ENCODE measurements around the gene APBB1. TPM values are rescaled to one million over a fixed set of nuclear protein-coding genes. Genes with fewer than 3 reads are reported as not detected.

The APBB1 gene
- total and polyA plus RNA-seq, 2 donors (not counting 1 experiment from before 2014, with no cell fraction given): 23.4 to 32.5 TPM

DNA sequence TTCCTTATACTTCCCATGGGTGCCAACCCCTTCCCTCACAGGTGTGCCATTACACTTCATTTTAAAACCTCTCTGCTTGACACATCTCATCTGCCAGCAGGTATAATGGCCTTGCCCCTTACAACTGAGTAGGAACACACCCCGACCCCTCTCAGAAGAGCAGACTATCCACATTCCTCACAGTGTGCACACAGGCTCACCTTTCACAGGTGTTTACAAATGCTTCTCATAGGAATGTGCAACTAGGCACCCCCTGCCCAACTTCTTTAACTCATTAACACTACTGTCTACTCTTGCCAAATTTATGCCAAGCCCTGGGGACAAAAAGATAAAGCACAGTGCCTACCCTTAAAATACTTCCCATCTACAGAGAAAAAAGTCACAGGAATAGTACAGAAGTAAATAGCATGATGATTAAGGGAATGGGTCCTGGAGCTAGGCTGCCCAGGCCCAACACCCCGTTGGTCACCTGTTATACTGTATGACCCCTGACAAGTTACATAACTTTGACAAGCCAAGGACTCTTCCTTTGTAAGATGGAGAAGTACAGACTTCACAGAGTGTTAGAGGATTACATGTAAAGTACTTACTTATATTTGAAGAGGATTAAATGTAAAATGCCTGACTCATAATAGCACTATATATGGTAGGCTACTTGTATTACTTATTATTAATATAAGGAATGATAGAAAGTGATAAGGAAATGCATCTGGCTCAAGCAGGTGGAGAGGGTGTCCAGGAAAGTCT is 39.6 kb upstream of the APBB1 start:
- CTCF ChIA-PET: interaction anchor here (1.0 kb wide), 1 partner anchor 80 kb away, joined by 3 read pairs; no protein-coding TSS in a partner anchor

More for the DNA sequence above, 39.6 kb upstream of the APBB1 start:
- H3K36me3 ChIP-seq (replicated peaks in 1 of 2; ENCODE audit: control extremely low read depth in 1 of 2, control insufficient read depth in 1 of 2, extremely low read depth in 1 of 2, insufficient read depth in 2 of 2, low read length in 1 of 2): peaks cover 0 to 18% of the 10 kb centered on the region in 2 experiments
- no peak overlapping the region for H3K4me2 ChIP-seq (replicated peaks; ENCODE audit: low read depth, low read length, poor library complexity, severe bottlenecking)
- ATAC-seq (ENCODE audit: low read depth): no peak
- no peak overlapping the region for H3K9ac ChIP-seq (ENCODE audit: low read length)
- H2AFZ ChIP-seq (ENCODE audit: insufficient read depth, low read depth, low read length, poor library complexity, severe bottlenecking): no peak overlapping the region
- Mint-ChIP-seq H3K27me3 (no peaks in the 10 kb centered on the region), H3K4me1 (no peaks in the 10 kb centered on the region), H3K9me3 (ENCODE audit: insufficient read depth) (no peaks in the 10 kb centered on the region), H3K27ac (no peak overlapping the region), H3K4me3 (no peak overlapping the region)
- TF ChIP-seq, protein P1, sequence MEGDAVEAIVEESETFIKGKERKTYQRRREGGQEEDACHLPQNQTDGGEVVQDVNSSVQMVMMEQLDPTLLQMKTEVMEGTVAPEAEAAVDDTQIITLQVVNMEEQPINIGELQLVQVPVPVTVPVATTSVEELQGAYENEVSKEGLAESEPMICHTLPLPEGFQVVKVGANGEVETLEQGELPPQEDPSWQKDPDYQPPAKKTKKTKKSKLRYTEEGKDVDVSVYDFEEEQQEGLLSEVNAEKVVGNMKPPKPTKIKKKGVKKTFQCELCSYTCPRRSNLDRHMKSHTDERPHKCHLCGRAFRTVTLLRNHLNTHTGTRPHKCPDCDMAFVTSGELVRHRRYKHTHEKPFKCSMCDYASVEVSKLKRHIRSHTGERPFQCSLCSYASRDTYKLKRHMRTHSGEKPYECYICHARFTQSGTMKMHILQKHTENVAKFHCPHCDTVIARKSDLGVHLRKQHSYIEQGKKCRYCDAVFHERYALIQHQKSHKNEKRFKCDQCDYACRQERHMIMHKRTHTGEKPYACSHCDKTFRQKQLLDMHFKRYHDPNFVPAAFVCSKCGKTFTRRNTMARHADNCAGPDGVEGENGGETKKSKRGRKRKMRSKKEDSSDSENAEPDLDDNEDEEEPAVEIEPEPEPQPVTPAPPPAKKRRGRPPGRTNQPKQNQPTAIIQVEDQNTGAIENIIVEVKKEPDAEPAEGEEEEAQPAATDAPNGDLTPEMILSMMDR (IDR thresholded peaks at IDR 0.05): no peak
- no peak for TF ChIP-seq EZH2 (IDR thresholded peaks at IDR 0.05; ENCODE audit: borderline replicate concordance, insufficient read depth, low read depth, low read length, poor library complexity, severe bottlenecking)
- H3K4me3 ChIP-seq (ENCODE audit: control extremely low read depth in 1 of 5, extremely low read depth in 1 of 5, insufficient read depth in 1 of 5, low read depth in 2 of 5, low read length in 4 of 5): no peak overlapping the region
- no peak for DNase-seq
- POLR2A ChIA-PET: no interaction called here
- intact Hi-C loops (cut with micrococcal nuclease): no loop called here
- no peaks in the 10 kb centered on the region for H3K4me1 ChIP-seq (ENCODE audit: control insufficient read depth in 2 of 2, insufficient read depth in 2 of 2, low read length in 2 of 2)
- H4K20me1 ChIP-seq (ENCODE audit: control insufficient read depth, insufficient read depth, low read length, poor library complexity, severe bottlenecking): no peaks in the 10 kb centered on the region
- 56% methylated on average over 1 of the region's 2 CpGs for whole genome bisulfite sequencing (ENCODE audit: insufficient coverage)
- no peaks in the 10 kb centered on the region for H3K9me3 ChIP-seq (ENCODE audit: control extremely low read depth in 1 of 3, control insufficient read depth in 2 of 3, insufficient read depth in 1 of 3, low read length in 2 of 3)
- no peaks in the 10 kb centered on the region for H3K27me3 ChIP-seq (replicated peaks in 1 of 4; ENCODE audit: control extremely low read depth in 1 of 4, control insufficient read depth in 3 of 4, insufficient read depth in 4 of 4, low read length in 3 of 4)
- no peak overlapping the region for H3K27ac ChIP-seq (ENCODE audit: low read length in 2 of 2)
- no peaks in the 10 kb centered on the region for H3K79me2 ChIP-seq (ENCODE audit: control insufficient read depth, insufficient read depth, low read length)
